HG03469 (cell line): Measurements from ENCODE around the gene DPH3.

Source experiments
- ATAC-seq: cut with Tn5 transposase; IDR thresholded peaks from one replicate; pipeline ENCODE4 v1.9.1; 2021; ENCODE audit warnings: mild to moderate bottlenecking, moderate library complexity, moderate number of reproducible peaks; ENCODE audit not compliant: unreplicated experiment

The DPH3 gene

DNA sequence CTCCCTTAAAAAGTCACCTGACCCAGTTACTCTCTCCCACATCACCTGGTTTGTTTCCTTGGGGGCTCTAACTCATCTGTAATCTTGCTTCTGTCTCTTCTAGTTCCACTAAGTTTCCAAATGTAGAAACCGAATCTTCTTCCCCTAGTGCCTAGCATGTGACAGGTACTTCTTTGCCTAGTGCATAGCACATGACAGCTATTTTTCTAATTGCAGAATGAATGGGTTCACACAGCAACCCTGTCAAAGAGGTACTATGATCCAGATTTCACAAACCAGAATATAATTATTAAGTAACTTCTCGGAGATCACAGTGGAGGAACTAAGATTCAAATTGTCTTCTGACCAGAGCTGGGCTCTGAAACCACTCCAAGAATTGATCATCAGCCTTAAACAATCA lies 7.4 kb downstream of the DPH3 start:
- ATAC-seq: no peak

GRCh38 chr3:16255726-16256125 lies 9.0 kb downstream of the DPH3 start:
- no peak for ATAC-seq

DNA sequence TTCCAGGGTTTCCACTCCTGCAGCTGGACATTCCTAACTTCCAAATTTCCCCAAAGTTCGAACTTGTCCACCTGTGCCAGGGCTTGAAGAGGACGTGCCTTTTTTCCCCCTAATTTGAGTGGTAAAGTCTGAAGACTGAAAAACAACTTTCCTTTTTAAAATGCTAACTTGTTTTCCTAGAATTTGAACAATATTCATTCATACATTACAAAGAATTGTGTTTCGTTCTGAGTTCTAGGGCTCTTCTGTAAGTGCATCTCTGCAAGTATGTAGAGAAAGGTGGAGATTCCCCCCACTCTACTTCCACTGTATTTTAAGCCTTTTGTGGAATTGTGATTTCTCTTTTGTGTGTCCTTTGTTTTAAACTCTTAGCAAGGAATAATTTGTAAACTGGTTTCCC lies 9.4 kb downstream of the DPH3 start:
- no peak for ATAC-seq

DNA sequence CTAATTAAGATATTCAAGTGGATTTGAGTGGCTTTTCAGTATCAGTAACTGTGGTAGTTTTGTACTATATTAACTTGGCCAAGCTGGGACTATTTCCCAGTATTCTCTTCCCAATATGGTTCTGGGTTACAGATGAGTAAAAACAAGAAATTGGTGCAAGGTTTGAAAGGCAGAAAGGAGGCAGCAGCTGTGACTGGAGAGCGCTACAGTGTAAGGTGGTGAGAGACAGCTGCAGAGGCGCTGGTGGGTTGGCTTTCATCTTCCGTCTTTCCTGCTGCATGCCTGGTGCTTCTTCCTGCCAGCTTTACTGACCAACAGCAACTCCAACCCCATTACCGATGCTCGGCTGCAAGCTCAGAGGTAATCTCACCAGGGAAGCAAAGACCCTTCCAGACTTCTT lies 9.8 kb downstream of the DPH3 start:
- no peak for ATAC-seq

GRCh38 chr3:16253601-16254000 lies 11.1 kb downstream of the DPH3 start:
- no peak for ATAC-seq

DNA sequence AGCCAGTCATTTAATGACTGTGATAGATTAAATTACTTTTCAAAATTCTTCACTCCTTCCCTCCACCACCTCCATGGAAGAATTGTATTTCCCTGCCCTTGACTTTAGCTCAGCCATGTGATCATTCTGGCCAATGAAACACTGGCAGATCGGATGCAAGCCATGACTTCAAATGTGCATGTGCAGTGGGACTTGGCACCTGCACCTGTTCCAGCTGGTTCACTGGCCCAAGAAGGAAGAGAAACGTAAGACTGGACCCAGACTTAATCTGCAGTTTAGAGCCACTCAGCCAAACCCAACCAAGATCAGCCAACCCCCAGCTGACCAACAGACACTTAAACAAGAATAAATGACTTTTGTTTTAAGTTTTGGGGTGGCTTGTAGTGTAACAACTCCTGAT lies 11.8 kb downstream of the DPH3 start:
- no peak for ATAC-seq

- ATAC-seq: peak; percentile 29
Observed at GRCh38 chr3:16252243-16252978, 12.3 kb downstream of the DPH3 start.

- ATAC-seq: no peak
Observed at GRCh38 chr3:16251316-16252085, 13.2 kb downstream of the DPH3 start.

GRCh38 chr3:16249886-16250285 lies 14.9 kb downstream of the DPH3 start:
- ATAC-seq: no peak

GRCh38 chr3:16249336-16249735 lies 15.4 kb downstream of the DPH3 start:
- no peak for ATAC-seq

GRCh38 chr3:16248556-16248955 lies 16.2 kb downstream of the DPH3 start:
- no peak for ATAC-seq

DNA sequence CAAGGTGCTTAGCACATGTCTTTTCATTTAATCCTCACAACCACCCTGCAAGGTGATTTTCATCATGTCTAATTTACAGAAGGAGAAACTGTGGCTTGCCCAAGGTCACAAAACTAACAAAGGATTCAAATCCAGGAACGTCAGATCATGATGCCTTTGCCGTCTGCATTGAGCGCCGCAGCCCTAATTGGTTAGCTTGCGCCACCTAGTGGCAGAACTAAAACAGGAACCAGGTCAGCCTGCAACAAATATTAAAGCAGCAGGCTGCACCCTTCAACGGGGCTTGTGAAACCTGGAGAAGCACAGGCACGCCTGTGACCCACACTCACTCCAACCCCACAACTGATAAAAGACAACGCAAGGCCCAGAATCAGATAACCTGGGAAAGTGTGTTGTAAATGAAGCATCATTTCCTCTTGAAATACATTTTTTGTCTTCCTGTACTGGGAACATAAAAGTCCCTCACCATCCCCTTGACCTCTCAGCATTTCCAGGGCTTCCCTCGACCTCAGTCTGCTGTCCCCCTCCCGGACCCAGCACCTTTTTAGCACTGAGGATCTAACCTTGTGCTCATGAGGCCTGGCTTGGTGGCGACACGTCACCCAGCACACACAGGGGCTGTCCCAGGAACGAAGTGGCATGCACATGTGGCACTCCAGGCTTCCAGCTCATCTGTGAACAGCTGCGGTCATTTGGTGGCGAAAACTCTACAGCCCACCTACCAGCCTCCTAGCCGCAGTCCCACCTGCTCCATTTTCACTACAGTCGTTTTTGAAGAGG lies 17.3 kb downstream of the DPH3 start:
- ATAC-seq: no peak

DNA sequence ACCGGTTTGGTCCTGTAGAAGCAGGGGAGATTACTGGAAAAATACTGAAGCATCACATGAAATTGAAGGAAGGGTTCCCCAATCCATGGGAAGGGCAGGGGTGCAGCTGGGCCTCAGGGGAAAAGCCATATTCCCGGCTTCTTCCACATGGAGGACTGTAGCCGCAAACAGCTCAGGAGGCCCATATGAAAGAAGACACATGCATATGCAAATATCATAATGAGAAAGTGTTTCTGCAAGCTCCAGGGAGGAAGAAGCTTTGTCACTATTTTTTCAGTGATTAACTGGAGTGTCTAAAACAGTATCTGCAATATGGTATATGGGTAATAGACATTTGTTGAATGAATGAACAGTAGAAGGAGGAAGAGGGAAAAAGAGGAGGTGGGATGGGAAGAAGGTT lies 19.1 kb downstream of the DPH3 start:
- no peak for ATAC-seq

DNA sequence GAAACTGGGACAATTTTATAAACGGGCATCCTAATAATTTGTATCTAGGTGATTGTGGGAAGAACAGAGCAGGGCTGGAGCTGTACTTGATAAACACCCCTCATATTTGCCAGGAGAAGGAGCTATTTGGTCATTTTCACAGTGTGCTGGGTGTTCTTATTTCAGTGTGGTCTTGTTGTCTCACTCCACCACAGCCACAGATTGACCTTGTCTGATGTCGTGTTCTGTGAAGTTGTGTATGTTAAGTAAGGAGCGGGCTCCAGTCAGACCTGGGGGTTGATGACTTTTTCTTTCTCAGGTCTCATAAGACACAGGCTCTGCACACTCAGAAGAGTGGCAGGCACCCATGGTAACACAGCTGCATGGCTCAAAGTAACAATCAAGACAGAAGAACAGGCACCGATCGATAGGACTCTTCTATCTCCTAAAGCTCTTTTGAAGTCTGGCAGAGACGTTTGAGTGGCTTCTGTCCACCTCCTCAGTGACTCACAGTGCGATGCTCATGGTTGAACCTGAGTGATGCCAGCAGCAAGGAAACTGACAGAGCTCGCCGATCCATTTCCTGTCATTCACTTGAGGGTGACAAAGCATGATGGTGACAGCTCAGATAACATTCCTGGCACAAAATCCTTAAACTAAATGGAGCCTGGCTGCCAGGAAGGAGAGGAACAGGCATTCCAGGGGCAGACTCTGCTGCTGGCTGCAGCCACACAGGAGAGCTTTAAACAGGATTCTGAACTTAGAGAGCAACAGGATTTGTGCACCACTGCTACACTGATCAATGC lies 20.8 kb downstream of the DPH3 start:
- no peak for ATAC-seq

GRCh38 chr3:16242177-16242576 lies 22.6 kb downstream of the DPH3 start:
- ATAC-seq: no peak

- no peak for ATAC-seq
Observed at GRCh38 chr3:16241225-16241624, 23.5 kb downstream of the DPH3 start.

- ATAC-seq: no peak
Observed at GRCh38 chr3:16240229-16241023, 24.3 kb downstream of the DPH3 start.

DNA sequence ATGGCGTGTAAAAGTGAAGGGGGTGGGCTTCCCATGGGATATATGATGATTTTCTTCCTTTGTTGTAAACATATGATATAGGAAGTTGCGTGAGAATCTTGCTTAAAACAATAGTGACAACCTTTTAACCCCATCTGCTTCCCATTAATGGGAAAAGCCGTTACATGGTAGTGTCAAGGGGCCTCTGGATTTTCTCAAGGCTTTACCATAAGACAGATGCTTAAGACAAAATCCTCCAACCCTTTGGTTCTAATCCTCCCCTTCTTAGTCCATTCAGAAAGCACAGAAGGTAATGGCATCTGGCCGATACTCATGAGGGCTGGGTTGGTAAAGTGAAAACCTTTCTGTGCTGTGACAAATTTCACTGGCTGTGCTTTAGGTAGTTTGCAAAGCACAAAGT lies 25.0 kb downstream of the DPH3 start:
- no peak for ATAC-seq

- ATAC-seq: no peak
Observed at GRCh38 chr3:16239086-16239770, 25.5 kb downstream of the DPH3 start.
